ENCODE measurements around the gene CFAP74.

- TF ChIP-seq POLR2A (IDR thresholded peaks at IDR 0.05; ENCODE audit: low read length) (no peak), RAD21 (conservative IDR thresholded peaks at IDR 0.05 in 1 of 2, IDR thresholded peaks at IDR 0.05 in 1 of 2) (no peak), EP300 (IDR thresholded peaks at IDR 0.05) (no peak), RCOR1 (IDR thresholded peaks at IDR 0.05; ENCODE audit: low read depth, low read length) (no peak), NFE2L2 (conservative IDR thresholded peaks at IDR 0.05; ENCODE audit: low read length) (no peak), SMC3 (IDR thresholded peaks at IDR 0.05) (no peak), CEBPB (IDR thresholded peaks at IDR 0.05) (no peak)
- TF ChIP-seq, protein P1, sequence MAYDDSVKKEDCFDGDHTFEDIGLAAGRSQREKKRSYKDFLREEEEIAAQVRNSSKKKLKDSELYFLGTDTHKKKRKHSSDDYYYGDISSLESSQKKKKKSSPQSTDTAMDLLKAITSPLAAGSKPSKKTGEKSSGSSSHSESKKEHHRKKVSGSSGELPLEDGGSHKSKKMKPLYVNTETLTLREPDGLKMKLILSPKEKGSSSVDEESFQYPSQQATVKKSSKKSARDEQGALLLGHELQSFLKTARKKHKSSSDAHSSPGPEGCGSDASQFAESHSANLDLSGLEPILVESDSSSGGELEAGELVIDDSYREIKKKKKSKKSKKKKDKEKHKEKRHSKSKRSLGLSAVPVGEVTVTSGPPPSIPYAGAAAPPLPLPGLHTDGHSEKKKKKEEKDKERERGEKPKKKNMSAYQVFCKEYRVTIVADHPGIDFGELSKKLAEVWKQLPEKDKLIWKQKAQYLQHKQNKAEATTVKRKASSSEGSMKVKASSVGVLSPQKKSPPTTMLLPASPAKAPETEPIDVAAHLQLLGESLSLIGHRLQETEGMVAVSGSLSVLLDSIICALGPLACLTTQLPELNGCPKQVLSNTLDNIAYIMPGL (CRISPR knock-in tag; IDR thresholded peaks at IDR 0.05; ENCODE audit: borderline replicate concordance): no peak
- TF ChIP-seq, protein P2, sequence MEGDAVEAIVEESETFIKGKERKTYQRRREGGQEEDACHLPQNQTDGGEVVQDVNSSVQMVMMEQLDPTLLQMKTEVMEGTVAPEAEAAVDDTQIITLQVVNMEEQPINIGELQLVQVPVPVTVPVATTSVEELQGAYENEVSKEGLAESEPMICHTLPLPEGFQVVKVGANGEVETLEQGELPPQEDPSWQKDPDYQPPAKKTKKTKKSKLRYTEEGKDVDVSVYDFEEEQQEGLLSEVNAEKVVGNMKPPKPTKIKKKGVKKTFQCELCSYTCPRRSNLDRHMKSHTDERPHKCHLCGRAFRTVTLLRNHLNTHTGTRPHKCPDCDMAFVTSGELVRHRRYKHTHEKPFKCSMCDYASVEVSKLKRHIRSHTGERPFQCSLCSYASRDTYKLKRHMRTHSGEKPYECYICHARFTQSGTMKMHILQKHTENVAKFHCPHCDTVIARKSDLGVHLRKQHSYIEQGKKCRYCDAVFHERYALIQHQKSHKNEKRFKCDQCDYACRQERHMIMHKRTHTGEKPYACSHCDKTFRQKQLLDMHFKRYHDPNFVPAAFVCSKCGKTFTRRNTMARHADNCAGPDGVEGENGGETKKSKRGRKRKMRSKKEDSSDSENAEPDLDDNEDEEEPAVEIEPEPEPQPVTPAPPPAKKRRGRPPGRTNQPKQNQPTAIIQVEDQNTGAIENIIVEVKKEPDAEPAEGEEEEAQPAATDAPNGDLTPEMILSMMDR (IDR thresholded peaks at IDR 0.05): no peak
Measured at GRCh38 chr1:1956586-1957532, 46.7 kb downstream of the CFAP74 start.
